ENCODE data around the gene UBAC2. TPM values are rescaled to one million over a fixed set of nuclear protein-coding genes. Genes with fewer than 3 reads are reported as not detected.

UBAC2 gene
- total RNA-seq, 4 donors from 2014 or later: 51.0 to 71.5 (median 61.1) TPM

GRCh38 chr13:99435998-99436397, 235.3 kb downstream of the UBAC2 start:
- intact Hi-C loops (cut with DNase I; ENCODE audit: low total_unique reads) (no loop called here), in situ Hi-C loops (cut with MboI; ENCODE audit: low sequenced_read_pairs in 4 of 4) (loop anchor here (5.0 to 25.0 kb wide), 5 partner anchors 69 to 259 kb away; partner anchors contain the start of genes GPR18 (in 1 of the 4) and TM9SF2 (in 1 of the 4))
- no peak overlapping the region for H3K27ac ChIP-seq
- no peaks in the 10 kb centered on the region for H3K27me3 ChIP-seq
- no peak for DNase-seq
- no peak overlapping the region for H3K4me3 ChIP-seq
- H3K4me1 ChIP-seq: peaks cover 5 to 6% of the 10 kb centered on the region in 2 donors
- no peak for ATAC-seq
- H3K36me3 ChIP-seq: no peaks in the 10 kb centered on the region
- TF ChIP-seq POLR2A (IDR thresholded peaks at IDR 0.05) (no peak), CTCF (IDR thresholded peaks at IDR 0.05 in 4 of 5, conservative IDR thresholded peaks at IDR 0.05 in 1 of 5) (no peak)
- H3K9me3 ChIP-seq: no peaks in the 10 kb centered on the region

MicroRNAs within 50 kb of the gene (microRNA counts, 767-probe panel; counts per million panel counts)
- microRNA hsa-miR-623: 356 to 448 counts per million in 2 donors

Small RNA genes lying within 50 kb of the gene (microRNA-seq; reads per million reads assigned to microRNA genes)
- 0 reads per million in 2 donors for gene MIR623 (ENCODE audit: borderline replicate concordance in 2 of 2)

Other genes starting within 250 kb of the UBAC2 start
- gene DOCK9, start 222.8 kb upstream of the UBAC2 start, total RNA-seq: 10 to 100 TPM; 31.4 to 46.7 (median 45.6) TPM
- gene GPR18, start 57.5 kb downstream of the UBAC2 start, total RNA-seq: not detected
- 1 to 10 TPM in 3 of 4 donors, under 1 TPM in 1; 0.49 to 3.4 (median 2.5) TPM for gene GPR183, start 106.5 kb downstream of the UBAC2 start, total RNA-seq